ENCODE data around the gene TTC6.

The TTC6 gene

DNA sequence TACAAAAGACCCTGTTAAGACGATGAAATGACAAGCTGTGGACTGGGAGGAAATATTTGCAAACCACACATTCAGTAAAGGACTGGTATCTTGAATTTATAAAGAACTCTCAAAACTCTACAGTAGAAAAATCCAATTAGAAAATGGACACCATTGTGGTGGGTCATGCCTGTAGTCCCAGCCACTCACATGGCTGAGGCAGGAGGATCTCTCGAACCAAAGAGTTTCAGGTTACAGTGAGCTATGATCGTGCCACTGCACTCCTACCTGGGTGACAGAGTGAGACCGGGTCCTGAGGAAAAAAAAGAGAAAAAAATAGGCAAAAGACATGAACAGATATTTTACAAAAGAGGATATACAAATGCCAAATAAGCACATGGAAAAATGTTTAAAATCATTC lies 41.9 kb downstream of the TTC6 start:
- no peak for DNase-seq

- DNase-seq: no peak
These were observed 43.2 kb downstream of the TTC6 start for GRCh38 chr14:37638599-37638998.

GRCh38 chr14:37641117-37641516 lies 45.7 kb downstream of the TTC6 start:
- no peak for DNase-seq

DNA sequence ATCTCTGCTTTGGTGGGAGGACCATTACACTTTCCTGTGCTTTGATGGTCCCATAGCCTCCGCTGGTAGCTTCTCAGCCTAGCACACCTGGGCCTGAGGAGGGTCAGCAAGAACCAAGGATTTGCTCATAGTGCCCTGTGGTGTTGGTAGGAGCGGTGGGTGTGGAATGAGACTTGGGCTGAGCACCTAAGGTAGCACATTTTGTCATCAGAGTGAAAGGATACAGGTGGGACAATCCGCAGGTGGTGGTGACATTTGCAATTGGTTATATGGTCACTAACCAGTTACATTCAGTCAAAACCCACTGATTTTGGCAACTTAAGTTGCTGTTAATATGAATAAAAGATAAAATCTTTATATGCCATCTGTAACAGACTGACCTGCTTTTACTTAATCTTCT lies 46.7 kb downstream of the TTC6 start:
- no peak for DNase-seq

DNA sequence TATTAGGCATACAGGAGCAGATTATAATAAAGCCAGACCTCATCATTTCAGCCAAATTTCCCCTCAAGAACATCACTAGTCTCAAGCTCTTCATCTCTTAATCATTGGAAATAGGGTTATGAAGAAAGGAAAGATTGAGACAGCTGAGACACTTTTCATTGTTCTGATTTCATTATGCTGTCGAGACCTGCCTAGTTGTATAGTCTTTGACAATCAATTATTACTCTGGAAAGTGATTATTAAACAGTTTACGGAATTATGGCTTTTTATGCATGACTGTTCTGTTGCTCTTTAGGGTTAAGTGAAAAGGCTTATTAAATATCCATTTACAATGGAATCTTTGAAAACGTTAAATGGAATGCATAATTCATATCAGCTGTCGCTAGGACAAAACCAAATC lies 48.3 kb downstream of the TTC6 start:
- DNase-seq: no peak

All from GF-D8 (cell line).